Measurements from ENCODE around the gene MORC4.

MORC4 gene

DNA sequence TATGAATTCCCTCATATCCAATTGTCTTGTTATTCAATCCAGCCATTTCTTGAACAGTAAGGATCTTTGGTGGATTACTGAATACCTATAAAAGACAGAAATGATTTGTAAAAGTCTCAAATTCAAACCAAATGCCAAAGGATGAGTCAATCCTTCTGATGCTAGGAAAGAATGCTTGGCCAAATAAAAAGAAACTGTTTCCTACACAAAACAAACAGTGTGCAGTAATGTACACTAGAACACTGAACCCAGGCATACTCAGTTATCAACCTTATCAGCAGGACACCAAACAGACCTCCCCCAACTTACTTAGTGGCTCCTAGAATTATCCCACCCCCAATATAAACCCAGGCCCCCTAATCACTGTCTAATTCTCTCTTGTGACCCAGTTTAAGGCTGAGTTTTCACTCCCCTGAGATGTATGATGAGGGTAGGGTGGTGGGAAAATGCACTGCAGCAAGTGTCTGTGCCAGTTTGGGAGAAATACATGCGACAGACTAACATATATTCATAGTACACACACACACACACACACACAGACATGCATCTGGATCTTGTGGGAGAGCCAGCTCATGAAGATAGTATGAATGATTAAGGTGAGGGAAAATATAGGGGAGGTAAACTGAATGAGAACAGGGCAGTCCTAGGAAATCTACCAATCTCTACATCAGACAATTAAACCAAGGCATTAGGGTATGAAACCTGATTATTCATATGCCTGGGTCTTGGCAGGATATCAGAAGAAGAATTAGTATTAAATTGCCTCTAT lies 44.8 kb downstream of the MORC4 start:
- TF ChIP-seq, protein P1, sequence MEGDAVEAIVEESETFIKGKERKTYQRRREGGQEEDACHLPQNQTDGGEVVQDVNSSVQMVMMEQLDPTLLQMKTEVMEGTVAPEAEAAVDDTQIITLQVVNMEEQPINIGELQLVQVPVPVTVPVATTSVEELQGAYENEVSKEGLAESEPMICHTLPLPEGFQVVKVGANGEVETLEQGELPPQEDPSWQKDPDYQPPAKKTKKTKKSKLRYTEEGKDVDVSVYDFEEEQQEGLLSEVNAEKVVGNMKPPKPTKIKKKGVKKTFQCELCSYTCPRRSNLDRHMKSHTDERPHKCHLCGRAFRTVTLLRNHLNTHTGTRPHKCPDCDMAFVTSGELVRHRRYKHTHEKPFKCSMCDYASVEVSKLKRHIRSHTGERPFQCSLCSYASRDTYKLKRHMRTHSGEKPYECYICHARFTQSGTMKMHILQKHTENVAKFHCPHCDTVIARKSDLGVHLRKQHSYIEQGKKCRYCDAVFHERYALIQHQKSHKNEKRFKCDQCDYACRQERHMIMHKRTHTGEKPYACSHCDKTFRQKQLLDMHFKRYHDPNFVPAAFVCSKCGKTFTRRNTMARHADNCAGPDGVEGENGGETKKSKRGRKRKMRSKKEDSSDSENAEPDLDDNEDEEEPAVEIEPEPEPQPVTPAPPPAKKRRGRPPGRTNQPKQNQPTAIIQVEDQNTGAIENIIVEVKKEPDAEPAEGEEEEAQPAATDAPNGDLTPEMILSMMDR (IDR thresholded peaks at IDR 0.05; ENCODE audit: borderline replicate concordance, control extremely low read depth, extremely low read depth, insufficient read depth, missing control alignments) = no peak
- no peak for DNase-seq (ENCODE audit: low spot score)
- in situ Hi-C loops (cut with MboI; ENCODE audit: low sequenced_read_pairs, unreplicated experiment) = no loop called here

DNA sequence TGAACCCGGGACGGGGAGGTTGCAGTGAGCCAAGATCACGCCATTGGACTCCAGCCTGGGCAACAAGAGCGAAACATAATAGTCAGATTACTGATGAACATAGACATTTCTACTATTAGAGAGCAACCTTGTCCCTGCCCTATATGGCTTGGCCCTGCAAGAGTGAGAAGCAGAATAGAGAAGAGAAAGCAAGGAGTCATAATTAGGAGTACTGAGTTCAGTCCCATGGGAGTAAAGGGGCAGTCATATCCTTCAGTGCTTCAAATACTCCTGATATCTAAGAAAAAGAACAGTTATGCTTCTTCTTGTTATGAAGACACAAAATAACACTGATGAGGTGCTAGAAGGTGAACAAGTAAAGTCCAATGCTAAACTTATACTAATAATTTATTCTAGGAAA lies 46.0 kb downstream of the MORC4 start:
- in situ Hi-C loops (cut with MboI; ENCODE audit: low sequenced_read_pairs, unreplicated experiment) = no loop called here
- TF ChIP-seq, protein P1 (IDR thresholded peaks at IDR 0.05; ENCODE audit: borderline replicate concordance, control extremely low read depth, extremely low read depth, insufficient read depth, missing control alignments) = no peak

DNA sequence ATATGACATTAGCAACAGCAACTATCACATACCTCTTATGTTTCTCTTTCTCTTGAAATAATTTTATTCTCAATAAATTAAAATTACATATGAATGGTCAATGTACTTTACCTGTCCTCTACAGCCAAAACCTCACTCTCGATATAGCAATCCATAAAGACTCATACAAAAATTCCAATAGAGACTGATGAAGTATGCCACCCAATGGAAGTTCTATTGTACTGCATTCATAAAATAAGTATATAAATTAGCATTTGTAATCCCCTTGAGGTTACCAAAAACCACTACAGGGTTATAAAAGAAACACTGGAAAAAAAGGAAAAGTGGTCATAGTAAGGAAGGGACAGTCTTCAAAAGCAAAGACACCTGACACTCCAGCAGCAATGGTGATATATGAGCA lies 47.0 kb downstream of the MORC4 start:
- no peak for DNase-seq (ENCODE audit: low spot score)
- TF ChIP-seq, protein P1 (IDR thresholded peaks at IDR 0.05; ENCODE audit: borderline replicate concordance, control extremely low read depth, extremely low read depth, insufficient read depth, missing control alignments) = no peak
- in situ Hi-C loops (cut with MboI; ENCODE audit: low sequenced_read_pairs, unreplicated experiment) = no loop called here

More for the DNA sequence above, 46.0 kb downstream of the MORC4 start:
- no peak for DNase-seq (ENCODE audit: low spot score)

- in situ Hi-C loops (cut with MboI; ENCODE audit: low sequenced_read_pairs, unreplicated experiment) = no loop called here
- TF ChIP-seq, protein P1 (IDR thresholded peaks at IDR 0.05; ENCODE audit: borderline replicate concordance, control extremely low read depth, extremely low read depth, insufficient read depth, missing control alignments) = no peak
- DNase-seq (ENCODE audit: low spot score) = no peak
Observed at GRCh38 chrX:106952538-106952937, 47.5 kb downstream of the MORC4 start.

- DNase-seq (ENCODE audit: low spot score) = no peak
- TF ChIP-seq, protein P1 (IDR thresholded peaks at IDR 0.05; ENCODE audit: borderline replicate concordance, control extremely low read depth, extremely low read depth, insufficient read depth, missing control alignments) = no peak
- in situ Hi-C loops (cut with MboI; ENCODE audit: low sequenced_read_pairs, unreplicated experiment) = no loop called here
Observed at GRCh38 chrX:106952089-106952488, 47.9 kb downstream of the MORC4 start.

DNA sequence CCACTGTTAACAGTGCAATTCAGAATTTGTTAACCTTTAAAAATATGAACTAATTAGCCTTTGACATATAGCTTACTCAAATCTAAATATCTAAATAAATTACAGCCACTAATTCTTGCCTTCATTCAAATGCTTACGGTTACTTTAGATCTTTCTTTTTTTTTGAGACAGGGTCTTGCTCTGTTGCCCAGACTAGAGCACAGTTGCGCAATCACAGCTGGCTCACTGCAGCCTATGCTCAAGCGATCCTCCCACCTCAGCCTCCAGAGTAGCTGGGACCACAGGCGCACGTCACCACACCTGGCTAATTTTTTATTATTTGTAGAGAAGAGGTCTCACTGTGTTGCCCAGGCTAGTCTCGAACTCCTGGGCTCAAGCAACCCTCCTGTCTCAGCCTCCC lies 48.8 kb downstream of the MORC4 start:
- TF ChIP-seq, protein P1 (IDR thresholded peaks at IDR 0.05; ENCODE audit: borderline replicate concordance, control extremely low read depth, extremely low read depth, insufficient read depth, missing control alignments) = no peak
- in situ Hi-C loops (cut with MboI; ENCODE audit: low sequenced_read_pairs, unreplicated experiment) = no loop called here
- DNase-seq (ENCODE audit: low spot score) = no peak

All from GM13976 (cell line).